ENCODE data around the gene RNPEPL1.
A peak's percentile ranks its signal among the peaks of the same experiment; 100 is the strongest.

Gene RNPEPL1

DNA sequence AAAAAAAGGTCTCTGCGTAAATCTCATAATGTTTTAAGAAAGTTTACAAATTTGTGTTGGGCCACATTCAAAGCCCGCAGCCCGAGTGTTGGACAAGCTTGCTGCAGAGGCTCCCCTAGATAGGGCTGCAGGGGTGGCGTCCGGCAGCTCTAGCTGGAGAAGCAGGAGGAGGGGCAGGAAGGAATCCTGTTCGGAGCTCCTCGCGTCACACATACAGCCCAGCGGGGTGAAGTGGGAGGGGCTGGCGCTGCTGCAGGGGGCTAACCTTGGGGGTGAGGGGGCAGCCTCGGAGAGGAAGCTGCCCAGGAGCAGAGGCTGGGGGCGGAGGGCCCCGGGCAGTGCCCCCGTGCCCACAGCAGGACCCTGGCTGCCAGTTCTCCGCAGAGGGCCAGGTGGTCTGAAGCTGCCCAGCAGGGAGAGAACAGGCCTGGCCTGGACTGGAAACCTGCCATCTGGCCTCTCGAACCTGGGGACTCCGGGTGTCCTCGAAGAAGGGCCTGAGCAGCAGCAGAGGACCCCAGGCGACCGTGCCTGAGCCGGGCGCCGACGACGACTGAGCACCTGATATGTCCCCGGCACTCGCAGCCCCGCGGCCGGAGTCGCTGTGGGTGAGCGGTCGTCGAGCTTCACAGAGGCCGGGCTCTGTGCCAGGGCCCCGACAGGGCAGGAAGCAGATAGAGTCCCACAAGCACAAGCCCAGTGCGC lies 54.4 kb downstream of the RNPEPL1 start:
- 90% methylated on average over 33 of the region's 37 CpGs for WGBS
- H2AFZ ChIP-seq (ENCODE audit: low read depth, low read length) = no peak overlapping the region
- H3K4me2 ChIP-seq (ENCODE audit: low read length, poor library complexity, severe bottlenecking) = no peak overlapping the region
- H2BK5ac ChIP-seq (ENCODE audit: low read depth, low read length, poor library complexity, severe bottlenecking) = no peak overlapping the region
- H3K18ac ChIP-seq (ENCODE audit: low read depth in 1 of 2, low read length in 2 of 2) = no peak overlapping the region
- H2AK5ac ChIP-seq (ENCODE audit: low read length, severe bottlenecking) = no peak overlapping the region
- no peaks in the 10 kb centered on the region for H3K79me1 ChIP-seq (replicated peaks; ENCODE audit: low read length, poor library complexity, severe bottlenecking)
- H3K27me3 ChIP-seq (ENCODE audit: control insufficient read depth in 1 of 2, insufficient read depth in 1 of 2, low read length in 2 of 2) = peaks cover 0 to 1% of the 10 kb centered on the region in 2 experiments
- H3K9me3 ChIP-seq (ENCODE audit: control insufficient read depth, low read length) = no peaks in the 10 kb centered on the region
- H3K9ac ChIP-seq (ENCODE audit: low read length) = no peak overlapping the region
- H3K23ac ChIP-seq (ENCODE audit: low read length in 2 of 2) = no peak overlapping the region
- H2BK12ac ChIP-seq (ENCODE audit: low read length in 2 of 2) = no peak overlapping the region
- no peak overlapping the region for H2BK120ac ChIP-seq (ENCODE audit: low read depth, low read length)
- H3K27ac ChIP-seq (ENCODE audit: low read length, poor library complexity, severe bottlenecking) = no peak overlapping the region
- no peak overlapping the region for H4K8ac ChIP-seq (ENCODE audit: low read length)
- no peak overlapping the region for H3K4ac ChIP-seq (ENCODE audit: low read depth in 1 of 2, low read length in 2 of 2)
- no peak overlapping the region for H3K14ac ChIP-seq (ENCODE audit: low read length in 2 of 2)
- H3K36me3 ChIP-seq (ENCODE audit: control insufficient read depth in 1 of 2, insufficient read depth in 2 of 2, low read depth in 1 of 2, low read length in 2 of 2) = no peaks in the 10 kb centered on the region
- H4K91ac ChIP-seq (ENCODE audit: low read length) = no peak overlapping the region
- no peak overlapping the region for H2BK15ac ChIP-seq (ENCODE audit: low read depth, poor library complexity, severe bottlenecking)
- H3K4me3 ChIP-seq (ENCODE audit: insufficient read depth in 1 of 2, low read depth in 1 of 2, low read length in 2 of 2) = no peak overlapping the region
- no peak for DNase-seq
- H3K4me1 ChIP-seq (ENCODE audit: control insufficient read depth, insufficient read depth, low read depth, low read length) = peaks cover 12% of the 10 kb centered on the region

- H3K27ac ChIP-seq (ENCODE audit: low read length, poor library complexity, severe bottlenecking) = no peak overlapping the region
- peaks cover 12% of the 10 kb centered on the region for H3K4me1 ChIP-seq (ENCODE audit: control insufficient read depth, insufficient read depth, low read depth, low read length)
- no peak overlapping the region for H2AK5ac ChIP-seq (ENCODE audit: low read length, severe bottlenecking)
- no peaks in the 10 kb centered on the region for H3K36me3 ChIP-seq (ENCODE audit: control insufficient read depth in 1 of 2, insufficient read depth in 2 of 2, low read depth in 1 of 2, low read length in 2 of 2)
- H4K91ac ChIP-seq (ENCODE audit: low read length) = no peak overlapping the region
- no peak overlapping the region for H2AFZ ChIP-seq (ENCODE audit: low read depth, low read length)
- no peak overlapping the region for H2BK5ac ChIP-seq (ENCODE audit: low read depth, low read length, poor library complexity, severe bottlenecking)
- no peak overlapping the region for H3K23ac ChIP-seq (ENCODE audit: low read length in 2 of 2)
- H3K9ac ChIP-seq (ENCODE audit: low read length) = no peak overlapping the region
- no peak overlapping the region for H2BK15ac ChIP-seq (ENCODE audit: low read depth, poor library complexity, severe bottlenecking)
- H4K8ac ChIP-seq (ENCODE audit: low read length) = no peak overlapping the region
- DNase-seq = no peak
- no peak overlapping the region for H3K18ac ChIP-seq (ENCODE audit: low read depth in 1 of 2, low read length in 2 of 2)
- H3K14ac ChIP-seq (ENCODE audit: low read length in 2 of 2) = no peak overlapping the region
- H2BK120ac ChIP-seq (ENCODE audit: low read depth, low read length) = no peak overlapping the region
- 90% methylated on average over 9 of the region's 10 CpGs for WGBS
- peaks cover 0 to 10% of the 10 kb centered on the region in 2 experiments for H3K27me3 ChIP-seq (ENCODE audit: control insufficient read depth in 1 of 2, insufficient read depth in 1 of 2, low read length in 2 of 2)
- H3K4me3 ChIP-seq (ENCODE audit: insufficient read depth in 1 of 2, low read depth in 1 of 2, low read length in 2 of 2) = no peak overlapping the region
- H3K4ac ChIP-seq (ENCODE audit: low read depth in 1 of 2, low read length in 2 of 2) = no peak overlapping the region
- no peaks in the 10 kb centered on the region for H3K9me3 ChIP-seq (ENCODE audit: control insufficient read depth, low read length)
- H3K79me1 ChIP-seq (replicated peaks; ENCODE audit: low read length, poor library complexity, severe bottlenecking) = no peaks in the 10 kb centered on the region
- no peak overlapping the region for H2BK12ac ChIP-seq (ENCODE audit: low read length in 2 of 2)
- no peak overlapping the region for H3K4me2 ChIP-seq (ENCODE audit: low read length, poor library complexity, severe bottlenecking)
Measured at GRCh38 chr2:240623531-240624010, 55.3 kb downstream of the RNPEPL1 start.

GRCh38 chr2:240624011-240624949 lies 56.0 kb downstream of the RNPEPL1 start:
- H3K27ac ChIP-seq (ENCODE audit: low read length, poor library complexity, severe bottlenecking) = no peak overlapping the region
- H3K36me3 ChIP-seq (ENCODE audit: control insufficient read depth in 1 of 2, insufficient read depth in 2 of 2, low read depth in 1 of 2, low read length in 2 of 2) = no peaks in the 10 kb centered on the region
- no peak overlapping the region for H3K23ac ChIP-seq (ENCODE audit: low read length in 2 of 2)
- 84% methylated on average over 23 of the region's 24 CpGs for WGBS
- no peak overlapping the region for H3K4ac ChIP-seq (ENCODE audit: low read depth in 1 of 2, low read length in 2 of 2)
- peaks cover 12% of the 10 kb centered on the region for H3K4me1 ChIP-seq (ENCODE audit: control insufficient read depth, insufficient read depth, low read depth, low read length)
- H3K18ac ChIP-seq (ENCODE audit: low read depth in 1 of 2, low read length in 2 of 2) = no peak overlapping the region
- no peak overlapping the region for H2AFZ ChIP-seq (ENCODE audit: low read depth, low read length)
- no peak for DNase-seq
- H2BK120ac ChIP-seq (ENCODE audit: low read depth, low read length) = no peak overlapping the region
- no peak overlapping the region for H2BK15ac ChIP-seq (ENCODE audit: low read depth, poor library complexity, severe bottlenecking)
- H3K79me1 ChIP-seq (replicated peaks; ENCODE audit: low read length, poor library complexity, severe bottlenecking) = no peaks in the 10 kb centered on the region
- peak overlapping the region; percentile 64 for H4K91ac ChIP-seq (ENCODE audit: low read length)
- no peak overlapping the region for H3K14ac ChIP-seq (ENCODE audit: low read length in 2 of 2)
- peak overlapping the region in 1 of 2 experiments; percentile 6 for H3K4me3 ChIP-seq (ENCODE audit: insufficient read depth in 1 of 2, low read depth in 1 of 2, low read length in 2 of 2)
- no peak overlapping the region for H2BK12ac ChIP-seq (ENCODE audit: low read length in 2 of 2)
- no peak overlapping the region for H3K9ac ChIP-seq (ENCODE audit: low read length)
- no peak overlapping the region for H2AK5ac ChIP-seq (ENCODE audit: low read length, severe bottlenecking)
- no peak overlapping the region for H2BK5ac ChIP-seq (ENCODE audit: low read depth, low read length, poor library complexity, severe bottlenecking)
- no peaks in the 10 kb centered on the region for H3K9me3 ChIP-seq (ENCODE audit: control insufficient read depth, low read length)
- H3K27me3 ChIP-seq (ENCODE audit: control insufficient read depth in 1 of 2, insufficient read depth in 1 of 2, low read length in 2 of 2) = peaks cover 0 to 17% of the 10 kb centered on the region in 2 experiments
- H4K8ac ChIP-seq (ENCODE audit: low read length) = no peak overlapping the region
- H3K4me2 ChIP-seq (ENCODE audit: low read length, poor library complexity, severe bottlenecking) = no peak overlapping the region
